ENCODE data around the gene FRMD4A. TPM values are rescaled to one million over a fixed set of nuclear protein-coding genes. Genes with fewer than 3 reads are reported as not detected.

Gene FRMD4A
- polyA plus RNA-seq, 3 donors, result 82.0 to 91.8 (median 86.9) TPM

GRCh38 chr10:13707156-13707881 is 623.4 kb downstream of the FRMD4A start:
- peak in 9 of 11 donors; percentile 77 to 91 (median 85) for DNase-seq (ENCODE audit: extremely low read depth in 1 of 11, low read depth in 9 of 11, low spot score in 4 of 11)

- no peak for DNase-seq (ENCODE audit: extremely low read depth in 1 of 11, low read depth in 9 of 11, low spot score in 4 of 11)
Observed at GRCh38 chr10:13706604-13707003, 624.1 kb downstream of the FRMD4A start.

GRCh38 chr10:13706175-13706574 is 624.5 kb downstream of the FRMD4A start:
- no peak for DNase-seq (ENCODE audit: extremely low read depth in 1 of 11, low read depth in 9 of 11, low spot score in 4 of 11)

DNA sequence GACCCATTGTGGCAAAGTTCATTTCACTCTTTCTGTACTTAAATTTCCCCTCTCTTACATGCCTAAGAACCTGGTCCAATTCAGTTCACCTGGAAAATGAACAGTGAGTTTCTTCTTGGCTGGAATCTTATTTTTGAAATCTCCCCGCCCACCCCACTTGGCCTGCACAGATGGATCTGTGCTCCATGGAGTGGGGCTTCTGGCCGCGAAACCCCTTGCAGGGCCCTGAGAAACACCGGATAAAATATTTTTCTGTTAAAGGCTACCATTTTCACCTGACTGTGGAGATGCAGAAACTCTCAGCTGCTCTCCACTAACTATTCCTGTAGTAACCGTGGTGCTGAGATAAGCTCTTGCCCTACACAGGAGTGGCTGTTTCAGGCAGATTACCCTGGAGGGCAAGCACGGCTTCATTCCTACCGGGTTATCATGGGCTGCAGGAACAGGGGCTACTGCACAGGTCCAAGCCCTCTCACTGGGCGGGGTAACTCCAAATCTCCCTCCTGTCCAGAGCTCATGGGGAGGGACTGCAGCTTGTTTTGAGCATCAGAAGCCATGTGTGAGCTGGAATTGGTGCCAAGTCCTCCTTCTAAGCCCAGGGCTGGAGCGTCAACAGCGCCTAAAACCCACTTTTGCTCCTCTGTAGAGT is 625.1 kb downstream of the FRMD4A start:
- DNase-seq (ENCODE audit: extremely low read depth in 1 of 11, low read depth in 9 of 11, low spot score in 4 of 11), result no peak

- no peak for DNase-seq (ENCODE audit: extremely low read depth in 1 of 11, low read depth in 9 of 11, low spot score in 4 of 11)
Observed at GRCh38 chr10:13704964-13705363, 625.8 kb downstream of the FRMD4A start.

GRCh38 chr10:13703997-13704536 is 626.7 kb downstream of the FRMD4A start:
- DNase-seq (ENCODE audit: extremely low read depth in 1 of 11, low read depth in 9 of 11, low spot score in 4 of 11), result no peak

GRCh38 chr10:13703101-13703818 is 627.5 kb downstream of the FRMD4A start:
- DNase-seq (ENCODE audit: extremely low read depth in 1 of 11, low read depth in 9 of 11, low spot score in 4 of 11), result no peak

- DNase-seq (ENCODE audit: extremely low read depth in 1 of 11, low read depth in 9 of 11, low spot score in 4 of 11), result no peak
Observed at GRCh38 chr10:13701157-13701919, 629.4 kb downstream of the FRMD4A start.

GRCh38 chr10:13700473-13701144 is 630.1 kb downstream of the FRMD4A start:
- no peak for DNase-seq (ENCODE audit: extremely low read depth in 1 of 11, low read depth in 9 of 11, low spot score in 4 of 11)

DNA sequence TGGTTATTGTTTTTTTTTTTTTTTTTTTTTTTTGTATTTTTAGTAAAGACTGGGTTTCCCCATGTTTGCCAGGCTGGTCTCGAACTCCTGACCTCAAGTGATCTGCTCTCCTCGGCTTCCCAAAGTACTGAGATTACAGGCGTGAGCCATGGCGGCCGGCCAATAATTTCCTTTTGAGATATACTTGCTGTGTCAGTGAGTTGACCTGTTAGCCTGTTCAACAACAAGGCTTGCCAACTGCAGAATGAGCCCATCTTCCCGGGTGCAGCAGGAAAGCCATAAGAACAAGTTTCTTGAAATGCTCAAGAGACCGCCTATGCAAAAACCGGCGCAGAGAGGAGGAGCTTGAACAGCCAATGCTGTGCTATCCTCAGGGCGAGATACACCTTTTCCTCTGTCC is 631.5 kb downstream of the FRMD4A start:
- no peak for DNase-seq (ENCODE audit: extremely low read depth in 1 of 11, low read depth in 9 of 11, low spot score in 4 of 11)

- DNase-seq (ENCODE audit: extremely low read depth in 1 of 11, low read depth in 9 of 11, low spot score in 4 of 11), result no peak
Observed at GRCh38 chr10:13698217-13698616, 632.5 kb downstream of the FRMD4A start.

GRCh38 chr10:13696071-13696470 is 634.7 kb downstream of the FRMD4A start:
- no peak for DNase-seq (ENCODE audit: extremely low read depth in 1 of 11, low read depth in 9 of 11, low spot score in 4 of 11)

DNA sequence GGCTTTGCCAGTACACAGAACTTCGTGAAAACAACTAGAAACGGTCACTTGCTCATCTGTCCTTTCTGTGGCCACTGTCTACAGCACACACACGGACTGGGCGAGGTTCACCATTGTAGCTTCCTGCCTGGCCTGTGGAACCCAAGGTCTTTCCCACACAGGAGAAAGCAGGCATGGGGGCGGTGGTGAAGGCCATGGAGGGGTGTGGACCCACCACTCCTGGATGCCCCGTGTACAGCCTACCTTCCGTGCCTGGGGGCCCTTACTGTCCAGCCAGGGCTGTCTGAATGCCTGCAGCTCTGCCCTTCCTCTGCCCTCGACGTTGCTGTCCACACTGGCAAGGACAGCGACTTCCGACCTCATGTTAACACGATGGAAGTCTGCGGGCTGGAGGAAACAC is 635.1 kb downstream of the FRMD4A start:
- DNase-seq (ENCODE audit: extremely low read depth in 1 of 11, low read depth in 9 of 11, low spot score in 4 of 11), result no peak

GRCh38 chr10:13693783-13694700 is 636.7 kb downstream of the FRMD4A start:
- DNase-seq (ENCODE audit: extremely low read depth in 1 of 11, low read depth in 9 of 11, low spot score in 4 of 11), result no peak

DNA sequence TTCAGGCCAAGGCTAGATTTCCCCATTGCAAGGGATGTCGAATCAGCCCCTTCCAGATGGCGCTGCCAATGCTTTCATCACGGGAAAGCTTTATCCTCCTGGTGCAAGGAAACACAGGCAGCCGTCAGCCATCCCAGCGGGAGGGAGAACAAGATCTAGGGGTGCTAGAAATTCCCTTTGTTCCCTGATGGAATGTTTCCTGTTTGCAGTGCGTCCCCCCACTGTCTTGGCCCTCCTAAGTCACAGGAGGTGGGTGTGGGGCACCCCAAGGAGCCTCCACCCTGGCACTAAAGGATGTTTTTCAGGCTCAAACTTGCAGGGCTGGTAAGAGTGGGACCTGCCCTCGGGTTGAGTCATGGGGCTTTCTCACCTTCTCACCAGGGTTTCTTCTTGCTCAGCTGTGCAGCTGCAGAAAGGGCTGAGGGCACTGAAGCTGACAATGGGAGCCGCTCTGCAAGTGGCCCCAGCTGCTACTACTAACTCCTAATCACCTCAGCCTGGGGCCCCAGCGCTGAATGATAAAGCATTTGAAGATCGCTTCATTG is 640.4 kb downstream of the FRMD4A start:
- no peak for DNase-seq (ENCODE audit: extremely low read depth in 1 of 11, low read depth in 9 of 11, low spot score in 4 of 11)

GRCh38 chr10:13686331-13686752 is 644.4 kb downstream of the FRMD4A start:
- DNase-seq (ENCODE audit: extremely low read depth in 1 of 11, low read depth in 9 of 11, low spot score in 4 of 11), result no peak

- no peak for DNase-seq (ENCODE audit: extremely low read depth in 1 of 11, low read depth in 9 of 11, low spot score in 4 of 11)
Observed at GRCh38 chr10:13685885-13686284, 644.8 kb downstream of the FRMD4A start.

All from renal cortex interstitium (tissue), 11 donors.